ENCODE data around the gene DDX49. TPM values are rescaled to one million over a fixed set of nuclear protein-coding genes. Genes with fewer than 3 reads are reported as not detected.

DDX49 gene
- total RNA-seq, result 45.8 and 46.0 TPM in 2 replicates
- 57.8 and 61.3 TPM in 2 replicates for polyA plus RNA-seq

GRCh38 chr19:18919086-18919899 lies at the start of gene DDX49, which contains the start of gene COPE:
TSS of gene DDX49 (plus strand) at chr19:18919715. CDS start at chr19:18919742, 27 bp downstream.
TSS of gene COPE (minus strand) at chr19:18919387. CDS start at chr19:18919348, 39 bp downstream.
- peak; percentile 99 for DNase-seq (ENCODE audit: low spot score)
- WGBS (ENCODE audit: low lambda C conversion rate, missing lambda C conversion rate), result 2% methylated on average over 67 of the region's 72 CpGs
- TF ChIP-seq CTCF (IDR thresholded peaks at IDR 0.05; ENCODE audit: poor library complexity) (no peak), EZH2phosphoT487 (IDR thresholded peaks at IDR 0.05; ENCODE audit: low read depth, severe bottlenecking, unreplicated experiment) (no peak), EZH2 (IDR thresholded peaks at IDR 0.05; ENCODE audit: borderline replicate concordance) (no peak)
- Histone ChIP-seq H2AFZ (peak within 1 kb of the TSS; percentile 15), H3K27ac (peak within 1 kb of the TSS; percentile 87), H3K4me3 (peak within 1 kb of the TSS; percentile 47), H3K4me1 (ENCODE audit: insufficient read depth) (peaks cover 11% of the 10 kb centered on the region), H3K36me3 (replicated peaks; ENCODE audit: insufficient read depth, low read depth) (no peaks in the 10 kb centered on the region), H3K27me3 (no peaks in the 10 kb centered on the region), H4K20me1 (ENCODE audit: insufficient read depth, poor library complexity, severe bottlenecking) (peaks cover 11% of the 10 kb centered on the region), H3K9me3 (ENCODE audit: low read depth) (no peaks in the 10 kb centered on the region), H3K9me2 (replicated peaks; ENCODE audit: insufficient read depth) (no peaks in the 10 kb centered on the region), H3K79me2 (peaks cover 60% of the 10 kb centered on the region), H3K4me2 (peak within 1 kb of the TSS; percentile 92)

- H3K27ac ChIP-seq, result no peak overlapping the region
- no peaks in the 10 kb centered on the region for H3K9me3 ChIP-seq (ENCODE audit: low read depth)
- H3K27me3 ChIP-seq, result no peaks in the 10 kb centered on the region
- H3K4me2 ChIP-seq, result no peak overlapping the region
- no peak overlapping the region for H3K4me3 ChIP-seq
- H3K79me2 ChIP-seq, result no peaks in the 10 kb centered on the region
- no peak for TF ChIP-seq EZH2 (IDR thresholded peaks at IDR 0.05; ENCODE audit: borderline replicate concordance)
- no peak for TF ChIP-seq CTCF (IDR thresholded peaks at IDR 0.05; ENCODE audit: poor library complexity)
- TF ChIP-seq EZH2phosphoT487 (IDR thresholded peaks at IDR 0.05; ENCODE audit: low read depth, severe bottlenecking, unreplicated experiment), result no peak
- no peak overlapping the region for H2AFZ ChIP-seq
- WGBS (ENCODE audit: low lambda C conversion rate, missing lambda C conversion rate), result 93% methylated on average over 24 of the region's 62 CpGs
- no peaks in the 10 kb centered on the region for H3K36me3 ChIP-seq (replicated peaks; ENCODE audit: insufficient read depth, low read depth)
- no peak for DNase-seq (ENCODE audit: low spot score)
- H4K20me1 ChIP-seq (ENCODE audit: insufficient read depth, poor library complexity, severe bottlenecking), result peaks cover 5% of the 10 kb centered on the region
- no peaks in the 10 kb centered on the region for H3K4me1 ChIP-seq (ENCODE audit: insufficient read depth)
- H3K9me2 ChIP-seq (replicated peaks; ENCODE audit: insufficient read depth), result no peaks in the 10 kb centered on the region
Measured at GRCh38 chr19:18869781-18870530, 49.6 kb upstream of the DDX49 start.

GRCh38 chr19:18870531-18871172 lies 48.9 kb upstream of the DDX49 start:
- H3K9me2 ChIP-seq (replicated peaks; ENCODE audit: insufficient read depth), result no peaks in the 10 kb centered on the region
- H3K4me2 ChIP-seq, result no peak overlapping the region
- WGBS (ENCODE audit: low lambda C conversion rate, missing lambda C conversion rate), result 82% methylated on average over 5 of the region's 25 CpGs

More at GRCh38 chr19:18870531-18871172, 48.9 kb upstream of the DDX49 start:
- DNase-seq (ENCODE audit: low spot score), result no peak
- no peak overlapping the region for H2AFZ ChIP-seq
- no peak for TF ChIP-seq CTCF (IDR thresholded peaks at IDR 0.05; ENCODE audit: poor library complexity)
- no peak for TF ChIP-seq EZH2phosphoT487 (IDR thresholded peaks at IDR 0.05; ENCODE audit: low read depth, severe bottlenecking, unreplicated experiment)
- TF ChIP-seq EZH2 (IDR thresholded peaks at IDR 0.05; ENCODE audit: borderline replicate concordance), result no peak
- H3K36me3 ChIP-seq (replicated peaks; ENCODE audit: insufficient read depth, low read depth), result no peaks in the 10 kb centered on the region
- H3K4me1 ChIP-seq (ENCODE audit: insufficient read depth), result no peaks in the 10 kb centered on the region
- H3K9me3 ChIP-seq (ENCODE audit: low read depth), result no peaks in the 10 kb centered on the region
- peaks cover 5% of the 10 kb centered on the region for H4K20me1 ChIP-seq (ENCODE audit: insufficient read depth, poor library complexity, severe bottlenecking)
- H3K27ac ChIP-seq, result no peak overlapping the region
- H3K4me3 ChIP-seq, result no peak overlapping the region
- no peaks in the 10 kb centered on the region for H3K79me2 ChIP-seq
- no peaks in the 10 kb centered on the region for H3K27me3 ChIP-seq
